ENCODE results near the gene HERPUD2.
"Not testable (repeated sequence)": the region's sequence is repeated elsewhere in the genome, so short reads cannot be mapped to it uniquely, and the experiment has no call there.

Gene HERPUD2

GRCh38 chr7:35712563-35713226, 17.8 kb upstream of the HERPUD2 start:
- DNase-seq = no peak

- DNase-seq = no peak
Observed at GRCh38 chr7:35707422-35707821, 12.5 kb upstream of the HERPUD2 start.

GRCh38 chr7:35705932-35706461, 11.1 kb upstream of the HERPUD2 start:
- no peak for DNase-seq

- no peak for DNase-seq
Observed at GRCh38 chr7:35704261-35704660, 9.3 kb upstream of the HERPUD2 start.

GRCh38 chr7:35702541-35702940, 7.6 kb upstream of the HERPUD2 start:
- no peak for DNase-seq

GRCh38 chr7:35701287-35701900, 6.5 kb upstream of the HERPUD2 start:
- no peak for DNase-seq

- no peak for DNase-seq
Observed at GRCh38 chr7:35700865-35701264, 5.9 kb upstream of the HERPUD2 start.

GRCh38 chr7:35700333-35700732, 5.4 kb upstream of the HERPUD2 start:
- no peak for DNase-seq

- no peak for DNase-seq
Observed at GRCh38 chr7:35699796-35700305, 4.9 kb upstream of the HERPUD2 start.

GRCh38 chr7:35698382-35698781, 3.4 kb upstream of the HERPUD2 start:
- DNase-seq = not testable (repeated sequence)

- no peak for DNase-seq
Observed at GRCh38 chr7:35697414-35698175, 2.7 kb upstream of the HERPUD2 start.

- DNase-seq = no peak
Observed at GRCh38 chr7:35695987-35696386, 1.1 kb upstream of the HERPUD2 start.

GRCh38 chr7:35695473-35695850, 527 bp upstream of the HERPUD2 start:
- no peak for DNase-seq

- no peak for DNase-seq
Observed at GRCh38 chr7:35694161-35694783, 663 bp downstream of the HERPUD2 start.

GRCh38 chr7:35691827-35692307, 3.1 kb downstream of the HERPUD2 start:
- DNase-seq = no peak

- DNase-seq = no peak
Observed at GRCh38 chr7:35691366-35691765, 3.6 kb downstream of the HERPUD2 start.

GRCh38 chr7:35690614-35691013, 4.3 kb downstream of the HERPUD2 start:
- DNase-seq = not testable (repeated sequence)

GRCh38 chr7:35685781-35686180, 9.2 kb downstream of the HERPUD2 start:
- no peak for DNase-seq

- no peak for DNase-seq
Observed at GRCh38 chr7:35681231-35682029, 13.5 kb downstream of the HERPUD2 start.

- no peak for DNase-seq
Observed at GRCh38 chr7:35680403-35681013, 14.4 kb downstream of the HERPUD2 start.

GRCh38 chr7:35677582-35678356, 17.2 kb downstream of the HERPUD2 start:
- DNase-seq = no peak
